HFFc6 (cell line): ENCODE results near the gene GLTP. TPM values are rescaled to one million over a fixed set of nuclear protein-coding genes. Genes with fewer than 3 reads are reported as not detected.

Experiments
- DNase-seq: peaks from one replicate; pipeline ENCODE4 v3.0.0-alpha.2; 2018
- H3K27ac Mint-ChIP-seq: 2 replicates; pipeline ENCODE4 v1.8.0; 2020; ENCODE audit warnings: mild to moderate bottlenecking, mixed read lengths
- H3K27me3 Mint-ChIP-seq: 2 replicates; pipeline ENCODE4 v1.8.0; 2021; ENCODE audit warnings: mild to moderate bottlenecking, moderate library complexity, mixed read lengths; ENCODE audit not compliant: insufficient read depth
- H3K36me3 Mint-ChIP-seq: 2 replicates; pipeline ENCODE4 v1.8.0; 2021; ENCODE audit warnings: low read depth, mixed read lengths
- H3K4me1 Mint-ChIP-seq: 2 replicates; pipeline ENCODE4 v1.8.0; 2020; ENCODE audit warnings: low read depth, mixed read lengths
- H3K4me3 Mint-ChIP-seq: 2 replicates; pipeline ENCODE4 v1.8.0; 2020; ENCODE audit warnings: mild to moderate bottlenecking, moderate library complexity, mixed read lengths
- H3K9me3 Mint-ChIP-seq: 2 replicates; pipeline ENCODE4 v1.8.0; 2020; ENCODE audit warnings: mild to moderate bottlenecking, mixed read lengths
- total RNA-seq, 6 experiments: library from RNA; stranded (reverse); fragmentation: NEBNext Ultra II Directional; extraction: Animal tissue kit (Norgen Biotek cat#: 25700); gene quantifications; 2 replicates in 1 of 6; 3 replicates in 5 of 6; pipeline ENCODE4 v1.2.3, GENCODE V29; 2021
- TF ChIP-seq, protein P1 (sequence below): fragments of 200-600 bp; sonication (generic); IDR thresholded peaks from 2 replicates; pipeline ENCODE4 v1.5.0; 2021; ENCODE audit warnings: antibody characterized with exemption, mild to moderate bottlenecking

GLTP gene
- total RNA-seq, 6 experiments from 2014 or later = 77.4 to 87.9 (median 82.0) TPM

DNA sequence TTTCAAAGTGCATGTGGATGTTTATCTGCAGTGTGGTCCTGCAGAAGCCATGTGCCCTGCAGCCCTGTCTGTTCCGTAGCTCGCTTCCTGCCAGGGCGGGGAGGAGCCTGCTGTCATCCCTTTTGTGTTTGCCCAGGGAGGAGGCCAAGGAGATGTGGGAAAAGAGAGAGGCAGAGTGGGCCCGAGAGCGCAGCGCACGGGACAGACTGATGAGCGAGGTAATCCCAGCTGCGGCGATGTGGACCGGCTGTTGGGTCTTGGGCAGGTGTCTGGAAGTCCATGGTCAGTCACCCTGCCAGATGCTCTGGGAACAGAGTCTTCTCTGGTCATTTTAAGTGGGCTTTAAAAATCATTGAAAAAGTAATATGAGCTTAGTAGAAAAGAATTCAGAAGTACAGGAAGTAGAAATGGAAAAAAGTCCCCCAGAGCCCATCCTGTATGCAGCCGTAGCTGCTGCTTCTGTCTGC lies 32.5 kb upstream of the GLTP start:
- TF ChIP-seq, protein P1, sequence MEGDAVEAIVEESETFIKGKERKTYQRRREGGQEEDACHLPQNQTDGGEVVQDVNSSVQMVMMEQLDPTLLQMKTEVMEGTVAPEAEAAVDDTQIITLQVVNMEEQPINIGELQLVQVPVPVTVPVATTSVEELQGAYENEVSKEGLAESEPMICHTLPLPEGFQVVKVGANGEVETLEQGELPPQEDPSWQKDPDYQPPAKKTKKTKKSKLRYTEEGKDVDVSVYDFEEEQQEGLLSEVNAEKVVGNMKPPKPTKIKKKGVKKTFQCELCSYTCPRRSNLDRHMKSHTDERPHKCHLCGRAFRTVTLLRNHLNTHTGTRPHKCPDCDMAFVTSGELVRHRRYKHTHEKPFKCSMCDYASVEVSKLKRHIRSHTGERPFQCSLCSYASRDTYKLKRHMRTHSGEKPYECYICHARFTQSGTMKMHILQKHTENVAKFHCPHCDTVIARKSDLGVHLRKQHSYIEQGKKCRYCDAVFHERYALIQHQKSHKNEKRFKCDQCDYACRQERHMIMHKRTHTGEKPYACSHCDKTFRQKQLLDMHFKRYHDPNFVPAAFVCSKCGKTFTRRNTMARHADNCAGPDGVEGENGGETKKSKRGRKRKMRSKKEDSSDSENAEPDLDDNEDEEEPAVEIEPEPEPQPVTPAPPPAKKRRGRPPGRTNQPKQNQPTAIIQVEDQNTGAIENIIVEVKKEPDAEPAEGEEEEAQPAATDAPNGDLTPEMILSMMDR = no peak
- Mint-ChIP-seq H3K4me3 (no peak overlapping the region), H3K27ac (no peak overlapping the region; the same call in 1 of the 2 replicates), H3K36me3 (peaks cover 30% of the 10 kb centered on the region), H3K9me3 (no peaks in the 10 kb centered on the region), H3K27me3 (no peaks in the 10 kb centered on the region; the same call in none of the 2 replicates), H3K4me1 (no peaks in the 10 kb centered on the region; the same call in 1 of the 2 replicates)
- DNase-seq = no peak

DNA sequence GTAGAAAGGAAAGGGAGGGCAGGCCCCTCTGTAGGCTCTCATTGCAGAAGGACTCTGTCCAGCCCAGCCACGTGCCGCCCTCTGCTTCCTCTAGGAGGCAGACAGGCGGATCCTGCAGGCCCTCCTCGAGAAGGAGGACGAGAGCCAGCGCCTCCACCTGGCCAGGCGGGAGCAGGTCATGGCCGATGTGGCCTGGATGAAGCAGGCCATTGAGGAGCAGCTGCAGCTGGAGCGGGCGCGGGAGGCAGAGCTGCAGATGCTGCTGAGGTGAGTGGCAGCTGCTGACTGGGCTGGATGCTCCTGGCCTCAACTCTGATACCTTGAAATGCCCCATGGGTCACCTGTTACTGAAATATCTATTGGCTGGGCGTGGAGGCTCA lies 30.6 kb upstream of the GLTP start:
- H3K27me3 Mint-ChIP-seq = no peaks in the 10 kb centered on the region; the same call in 1 of the 2 replicates
- TF ChIP-seq, protein P1 = peak; percentile 70
- H3K27ac Mint-ChIP-seq = no peak overlapping the region
- H3K4me1 Mint-ChIP-seq = no peaks in the 10 kb centered on the region; the same call in 1 of the 2 replicates
- no peaks in the 10 kb centered on the region for H3K9me3 Mint-ChIP-seq
- peaks cover 42% of the 10 kb centered on the region for H3K36me3 Mint-ChIP-seq
- peak; percentile 43 for DNase-seq
- no peak overlapping the region for H3K4me3 Mint-ChIP-seq

DNA sequence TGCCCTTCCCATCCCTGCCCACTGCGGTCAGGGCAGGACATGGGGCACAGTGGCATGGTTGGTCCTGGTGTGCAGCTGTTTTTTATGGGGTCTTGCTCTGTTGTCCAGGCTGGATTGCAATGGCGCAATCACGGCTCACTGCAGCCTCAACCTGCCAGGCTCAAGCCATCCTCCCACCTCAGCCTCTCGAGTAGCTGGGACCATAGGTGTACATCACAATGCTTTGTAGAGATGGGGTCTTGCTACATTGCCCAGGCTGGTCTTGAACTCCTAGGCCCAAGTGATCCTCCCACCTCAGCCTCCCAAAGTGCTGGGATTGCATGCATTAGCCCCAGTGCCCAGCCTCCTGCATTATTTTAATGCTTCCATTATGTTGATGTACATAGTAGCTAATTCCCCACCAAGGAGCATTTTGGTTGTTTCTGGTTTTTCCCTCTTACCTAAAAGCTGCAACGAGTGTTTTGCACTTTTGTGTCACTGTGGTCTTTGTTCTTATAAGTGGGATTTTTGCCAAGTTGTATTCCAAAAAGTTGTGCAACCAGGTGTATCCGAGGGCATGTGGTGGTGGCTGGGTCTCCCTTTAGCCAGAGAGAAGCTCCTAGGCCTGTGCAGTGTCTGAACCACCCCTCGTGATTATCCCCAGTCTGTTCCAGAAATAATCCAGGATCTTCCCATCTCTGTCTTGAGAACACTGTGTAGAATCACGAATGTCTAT lies 30.1 kb upstream of the GLTP start:
- H3K27me3 Mint-ChIP-seq = no peaks in the 10 kb centered on the region; the same call in 1 of the 2 replicates
- TF ChIP-seq, protein P1 = no peak
- no peaks in the 10 kb centered on the region for H3K9me3 Mint-ChIP-seq
- no peaks in the 10 kb centered on the region; the same call in 1 of the 2 replicates for H3K4me1 Mint-ChIP-seq
- H3K36me3 Mint-ChIP-seq = peaks cover 46% of the 10 kb centered on the region
- H3K4me3 Mint-ChIP-seq = no peak overlapping the region
- DNase-seq = no peak
- no peak overlapping the region for H3K27ac Mint-ChIP-seq

DNA sequence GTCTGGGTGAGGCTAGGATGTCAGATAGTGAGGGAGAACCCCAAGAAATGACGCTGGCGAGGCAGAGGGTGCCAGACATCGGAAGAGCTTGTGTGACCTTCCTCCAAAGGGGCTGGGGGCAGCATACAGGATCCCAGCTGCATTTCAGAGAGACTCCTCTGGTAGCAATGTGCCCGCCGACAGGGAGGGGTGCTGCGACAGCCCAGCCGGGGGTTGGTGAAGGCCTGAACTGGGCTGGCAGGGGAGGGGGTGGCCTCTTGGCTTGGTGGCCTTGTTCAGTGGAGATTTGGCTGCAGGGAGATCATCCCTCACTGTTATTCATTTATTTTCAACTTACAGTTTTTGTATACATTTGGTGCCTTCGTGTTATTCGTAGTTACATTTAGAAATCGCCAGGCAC lies 25.0 kb upstream of the GLTP start:
- DNase-seq = no peak
- no peak overlapping the region for H3K4me3 Mint-ChIP-seq
- peaks cover 15% of the 10 kb centered on the region for H3K4me1 Mint-ChIP-seq
- H3K27me3 Mint-ChIP-seq = no peaks in the 10 kb centered on the region
- TF ChIP-seq, protein P1 = no peak
- H3K27ac Mint-ChIP-seq = no peak overlapping the region
- H3K9me3 Mint-ChIP-seq = no peaks in the 10 kb centered on the region
- H3K36me3 Mint-ChIP-seq = peaks cover 44% of the 10 kb centered on the region

DNA sequence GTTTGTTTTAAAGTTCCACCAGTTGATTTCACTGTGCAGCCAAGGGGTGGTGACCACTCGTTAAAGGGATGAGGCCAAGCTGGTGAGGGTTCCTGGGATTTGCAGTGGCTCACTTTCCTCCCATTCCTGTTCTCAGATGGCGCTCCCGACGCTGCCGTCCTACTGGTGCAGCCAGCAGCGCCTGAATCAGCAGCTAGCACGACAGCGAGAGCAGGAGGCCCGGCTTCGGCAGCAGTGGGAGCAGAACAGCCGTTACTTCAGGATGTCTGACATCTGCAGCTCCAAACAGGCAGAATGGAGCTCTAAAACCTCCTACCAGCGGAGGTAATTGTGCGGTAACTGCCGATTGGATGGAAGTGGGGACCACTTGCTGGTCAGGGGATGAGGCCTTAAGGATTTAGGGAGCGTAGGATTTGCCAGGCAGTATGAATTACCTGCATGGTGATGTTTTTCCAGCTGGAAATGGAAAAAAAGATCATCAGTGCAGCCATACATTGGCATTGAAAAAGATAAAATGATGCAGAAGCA lies 22.6 kb upstream of the GLTP start:
- DNase-seq = no peak
- TF ChIP-seq, protein P1 = no peak
- peaks cover 29% of the 10 kb centered on the region for H3K4me1 Mint-ChIP-seq
- H3K36me3 Mint-ChIP-seq = peaks cover 32% of the 10 kb centered on the region
- no peaks in the 10 kb centered on the region for H3K27me3 Mint-ChIP-seq
- H3K4me3 Mint-ChIP-seq = no peak overlapping the region
- no peak overlapping the region for H3K27ac Mint-ChIP-seq
- no peaks in the 10 kb centered on the region for H3K9me3 Mint-ChIP-seq
